ENCODE results near the gene SERGEF.
A peak's percentile ranks its signal among the peaks of the same experiment; 100 is the strongest.

Gene SERGEF

DNA sequence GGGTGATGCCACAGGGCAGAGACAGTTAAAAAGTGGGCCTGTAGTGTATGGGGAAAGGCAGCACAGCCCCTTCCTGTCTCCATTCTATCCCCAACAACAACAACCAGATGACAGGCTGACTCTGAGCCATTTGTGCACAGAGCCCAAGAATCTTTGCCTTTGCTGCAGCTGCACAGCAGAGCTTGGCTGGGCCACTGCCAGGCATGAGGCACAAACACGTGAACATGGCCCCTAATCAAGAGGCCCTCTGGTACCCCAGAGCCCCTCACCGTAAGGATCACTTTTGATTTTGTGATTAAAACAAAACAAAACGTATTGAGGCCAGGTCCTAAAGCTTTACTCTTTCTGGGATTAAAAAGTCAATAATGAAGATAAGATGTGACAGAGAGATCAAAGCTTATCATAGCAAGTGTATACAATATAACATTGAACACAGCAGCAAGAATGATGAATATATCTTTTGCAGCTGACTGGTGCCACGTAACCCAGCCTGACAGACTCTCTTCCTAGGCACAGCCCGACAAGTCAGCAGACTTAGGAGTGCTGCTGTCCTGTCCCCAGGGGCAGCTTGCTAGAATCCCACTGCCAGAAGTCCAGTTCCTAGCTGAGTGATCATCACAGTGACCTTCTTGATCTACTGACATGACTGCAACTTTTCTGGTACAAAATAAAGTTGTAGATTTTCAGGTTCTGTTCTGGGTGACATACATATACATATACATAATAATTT lies 117.8 kb downstream of the SERGEF start:
- H3K4me3 ChIP-seq (ENCODE audit: low read depth, low read length): no peak overlapping the region
- TF ChIP-seq, protein P1, sequence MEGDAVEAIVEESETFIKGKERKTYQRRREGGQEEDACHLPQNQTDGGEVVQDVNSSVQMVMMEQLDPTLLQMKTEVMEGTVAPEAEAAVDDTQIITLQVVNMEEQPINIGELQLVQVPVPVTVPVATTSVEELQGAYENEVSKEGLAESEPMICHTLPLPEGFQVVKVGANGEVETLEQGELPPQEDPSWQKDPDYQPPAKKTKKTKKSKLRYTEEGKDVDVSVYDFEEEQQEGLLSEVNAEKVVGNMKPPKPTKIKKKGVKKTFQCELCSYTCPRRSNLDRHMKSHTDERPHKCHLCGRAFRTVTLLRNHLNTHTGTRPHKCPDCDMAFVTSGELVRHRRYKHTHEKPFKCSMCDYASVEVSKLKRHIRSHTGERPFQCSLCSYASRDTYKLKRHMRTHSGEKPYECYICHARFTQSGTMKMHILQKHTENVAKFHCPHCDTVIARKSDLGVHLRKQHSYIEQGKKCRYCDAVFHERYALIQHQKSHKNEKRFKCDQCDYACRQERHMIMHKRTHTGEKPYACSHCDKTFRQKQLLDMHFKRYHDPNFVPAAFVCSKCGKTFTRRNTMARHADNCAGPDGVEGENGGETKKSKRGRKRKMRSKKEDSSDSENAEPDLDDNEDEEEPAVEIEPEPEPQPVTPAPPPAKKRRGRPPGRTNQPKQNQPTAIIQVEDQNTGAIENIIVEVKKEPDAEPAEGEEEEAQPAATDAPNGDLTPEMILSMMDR (IDR thresholded peaks at IDR 0.05; ENCODE audit: low read depth, low read length): no peak

DNA sequence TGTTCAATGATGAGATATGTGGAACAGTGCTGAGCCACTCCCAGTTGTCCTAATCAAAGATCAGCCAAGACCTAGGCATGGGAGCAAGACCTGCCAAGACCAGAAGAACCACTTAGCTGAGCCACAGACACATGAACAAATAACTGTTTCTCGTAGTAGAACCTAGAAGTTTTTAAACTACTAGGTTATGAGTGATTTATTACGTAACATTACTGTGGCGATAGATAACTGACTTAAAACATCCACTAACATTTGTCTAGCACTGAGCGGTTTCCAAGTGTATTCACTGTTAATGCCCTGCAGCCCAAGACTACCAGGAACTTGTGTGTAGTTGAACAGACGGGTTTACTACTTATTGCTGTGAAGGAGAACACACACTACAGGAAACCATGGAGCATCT lies 120.4 kb downstream of the SERGEF start:
- TF ChIP-seq, protein P1 (IDR thresholded peaks at IDR 0.05; ENCODE audit: low read depth, low read length): no peak

DNA sequence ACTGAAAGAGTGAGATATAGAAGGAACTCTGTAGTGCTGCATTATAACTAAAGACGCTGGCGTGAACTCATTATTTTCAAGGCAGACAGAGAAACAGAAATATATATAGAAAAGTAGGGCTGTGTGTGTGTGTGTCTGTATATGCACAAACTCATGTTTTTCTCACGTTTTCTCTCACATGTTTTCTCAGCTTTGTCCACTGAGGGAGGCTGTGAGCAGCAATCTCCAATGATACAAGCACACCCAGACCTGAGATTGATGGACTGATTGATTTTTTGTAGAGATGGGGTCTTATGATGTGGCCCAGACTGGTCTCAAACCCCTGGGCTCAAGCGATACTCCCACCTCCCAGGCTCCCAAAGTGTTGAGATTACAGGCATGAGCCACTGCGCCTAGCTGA lies 122.5 kb downstream of the SERGEF start:
- TF ChIP-seq, protein P1 (IDR thresholded peaks at IDR 0.05; ENCODE audit: low read depth, low read length): 0 out of 2 replicates have a peak, but pooled peaks have one; percentile 15

More for the DNA sequence above, 120.4 kb downstream of the SERGEF start:
- H3K4me3 ChIP-seq (ENCODE audit: low read depth, low read length): no peak overlapping the region

DNA sequence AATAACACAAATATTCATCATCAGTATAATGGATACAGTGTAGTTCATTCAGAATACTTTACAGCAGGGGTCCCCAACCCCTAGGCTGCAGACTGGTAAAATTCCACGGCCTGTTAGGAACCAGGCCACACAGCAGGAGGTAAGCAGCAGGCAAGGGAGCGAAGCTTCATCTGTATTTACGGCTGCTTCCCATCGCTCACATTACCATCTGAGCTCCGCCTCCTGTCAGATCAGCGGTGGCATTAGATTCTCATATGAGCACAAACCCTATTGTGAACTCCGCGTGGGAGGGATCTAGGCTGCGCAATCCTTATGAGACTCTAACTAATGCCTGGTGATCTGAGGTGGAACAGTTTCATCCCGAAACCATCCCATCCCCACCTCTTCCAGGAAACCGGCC lies 125.1 kb downstream of the SERGEF start:
- H3K4me3 ChIP-seq (ENCODE audit: low read depth, low read length): no peak overlapping the region
- TF ChIP-seq, protein P1 (IDR thresholded peaks at IDR 0.05; ENCODE audit: low read depth, low read length): no peak

More for the DNA sequence above, 122.5 kb downstream of the SERGEF start:
- no peak overlapping the region for H3K4me3 ChIP-seq (ENCODE audit: low read depth, low read length)

DNA sequence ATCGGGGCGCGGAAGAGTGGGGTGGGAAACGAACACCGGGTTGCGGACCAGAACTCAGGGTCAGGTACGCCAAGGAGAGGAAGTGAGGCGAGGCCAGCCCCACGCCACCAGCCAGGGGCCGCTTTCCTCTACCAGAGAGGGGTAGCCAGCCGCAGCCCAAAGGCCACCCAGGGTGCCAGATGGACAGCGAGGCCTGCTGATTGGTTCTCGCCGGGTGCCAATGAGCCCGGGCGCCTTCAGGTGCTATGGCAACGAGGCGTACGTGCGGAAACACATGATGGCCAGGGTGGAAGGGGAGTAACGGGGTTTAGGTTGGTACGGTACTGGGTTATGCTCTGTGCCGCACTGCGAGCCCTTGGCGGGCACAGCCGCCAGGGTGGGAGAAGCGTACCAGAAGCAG lies 128.9 kb downstream of the SERGEF start:
- TF ChIP-seq, protein P1 (IDR thresholded peaks at IDR 0.05; ENCODE audit: low read depth, low read length): no peak
- no peak overlapping the region for H3K4me3 ChIP-seq (ENCODE audit: low read depth, low read length)

DNA sequence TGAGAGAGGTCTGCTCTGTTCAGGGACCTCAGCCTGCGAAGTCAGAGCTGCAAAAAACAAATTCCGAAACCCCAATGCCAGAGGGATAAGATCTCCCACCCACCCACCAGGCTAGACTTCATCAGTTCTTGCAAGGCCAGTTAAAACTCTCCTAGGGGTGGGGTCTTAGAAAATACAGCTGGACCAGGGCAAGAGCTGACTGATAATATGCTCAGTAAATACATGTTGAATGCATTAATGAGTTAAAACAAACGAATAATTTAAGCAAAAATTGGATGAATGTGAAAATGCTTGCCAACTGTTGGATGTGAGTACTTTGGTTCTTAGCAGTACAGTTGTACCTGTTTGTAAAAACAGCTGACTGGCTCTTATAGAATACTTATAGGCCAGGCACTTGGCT lies 129.8 kb downstream of the SERGEF start:
- H3K4me3 ChIP-seq (ENCODE audit: low read depth, low read length): no peak overlapping the region
- TF ChIP-seq, protein P1 (IDR thresholded peaks at IDR 0.05; ENCODE audit: low read depth, low read length): no peak

DNA sequence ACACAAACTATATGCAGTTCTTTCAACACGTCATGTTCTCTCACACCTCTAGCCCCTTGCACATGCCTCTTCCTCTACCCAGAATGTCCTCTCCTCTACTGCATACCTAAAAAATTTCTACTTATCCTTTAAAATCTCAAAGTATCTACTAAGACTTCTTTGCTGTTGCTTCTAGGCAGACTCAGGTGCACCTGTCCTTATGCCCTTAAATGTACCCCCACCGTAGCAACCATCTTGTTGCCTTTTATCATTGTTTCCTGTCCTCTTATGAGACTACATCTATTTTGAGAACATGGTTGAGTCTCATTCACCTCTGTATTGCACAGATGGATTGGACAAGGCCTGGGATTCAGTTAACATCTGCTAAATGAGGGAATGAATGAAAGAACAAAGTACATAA lies 134.1 kb downstream of the SERGEF start:
- H3K4me3 ChIP-seq (ENCODE audit: low read depth, low read length): no peak overlapping the region
- TF ChIP-seq, protein P1 (IDR thresholded peaks at IDR 0.05; ENCODE audit: low read depth, low read length): no peak

All from WI38 (cell line).